MV-4-11 (cell line): ENCODE data around the gene POPDC2.

Experiments
- DNase-seq: peaks from one replicate; lab custom pipeline; 2025; lab: John Stamatoyannopoulos, UW

Gene POPDC2

DNA sequence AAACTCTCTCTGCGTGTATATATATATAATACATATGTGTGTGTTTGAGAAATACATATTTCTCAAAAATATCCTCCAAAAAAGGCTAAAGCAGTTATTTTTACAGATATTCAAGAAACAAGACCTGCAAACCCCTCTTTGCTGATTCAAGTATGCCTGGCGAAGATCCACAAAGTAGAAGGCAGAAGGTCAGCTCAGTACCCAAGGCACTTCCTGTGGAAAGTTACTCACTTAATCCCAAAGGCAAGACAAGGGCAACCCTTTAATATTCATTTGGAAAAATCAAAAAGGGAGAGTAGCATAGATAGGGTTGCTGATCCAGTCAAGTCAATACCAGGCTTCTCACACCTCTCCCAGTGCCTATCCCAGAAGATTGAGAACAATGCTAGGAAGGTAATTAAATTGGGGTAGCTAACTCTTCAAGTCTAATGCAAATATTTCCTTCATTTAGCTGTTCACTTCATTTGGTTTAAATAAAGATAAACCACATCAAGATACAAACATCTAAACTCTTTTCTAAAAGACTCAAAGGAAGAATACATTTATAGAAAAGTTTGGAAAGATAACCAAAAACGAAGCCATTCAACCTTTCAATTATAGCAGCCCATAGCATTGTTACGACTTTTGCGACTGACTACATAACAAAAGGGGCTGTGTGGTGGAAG, 9.6 kb upstream of the POPDC2 start:
- DNase-seq: no peak

DNA sequence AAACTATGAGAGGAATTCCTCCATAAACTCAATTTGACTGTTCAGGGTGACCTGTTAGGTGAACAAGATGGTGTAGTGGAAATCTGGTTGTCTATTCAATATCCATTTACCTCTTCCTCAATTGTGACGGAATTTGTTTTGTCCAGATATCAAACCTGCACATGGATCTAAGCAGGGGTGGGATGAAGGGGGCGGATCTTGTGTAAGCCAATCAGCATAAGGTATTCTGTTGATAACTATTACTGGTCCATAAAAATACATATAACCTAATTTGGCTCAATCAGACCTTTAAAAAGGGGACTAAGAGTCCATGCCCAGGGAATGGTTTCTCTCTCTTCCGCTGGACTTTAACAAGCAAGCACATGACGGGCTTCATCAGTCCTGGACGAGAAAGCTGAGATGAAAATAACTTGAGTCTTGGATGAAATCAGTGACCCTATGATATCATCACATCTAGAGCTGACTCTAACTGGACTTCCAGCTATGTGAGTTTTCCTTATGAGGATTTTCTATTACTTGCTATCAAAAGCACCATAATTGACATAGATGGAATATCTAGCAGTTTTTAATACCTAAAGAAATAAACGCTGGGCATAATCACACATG, 5.7 kb upstream of the POPDC2 start:
- DNase-seq: no peak

DNA sequence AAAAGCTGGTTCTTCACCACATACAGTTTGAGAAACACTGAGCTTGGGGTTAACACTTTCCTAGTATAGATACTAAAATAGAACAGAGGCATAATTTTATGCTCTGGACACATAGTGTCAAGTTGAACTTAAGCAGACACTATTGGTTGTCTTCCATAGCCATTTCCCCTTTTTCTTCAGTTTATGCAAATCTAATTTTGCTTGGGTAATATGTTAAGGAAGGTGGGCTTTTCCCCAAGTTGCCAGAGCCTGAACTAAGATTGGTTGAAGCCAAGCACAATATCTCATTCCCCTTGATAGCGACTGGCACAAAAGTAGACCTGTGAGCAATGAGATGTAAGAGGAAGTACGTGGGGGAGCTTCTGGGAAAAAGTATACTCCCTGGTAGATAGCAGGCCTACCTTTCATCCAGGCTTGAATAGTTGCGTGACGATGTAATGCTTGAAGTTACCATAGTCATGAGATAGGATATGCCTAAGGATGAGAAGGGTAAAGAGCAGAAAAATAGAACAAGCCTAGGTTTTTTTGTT, 4.5 kb upstream of the POPDC2 start:
- DNase-seq: peak; percentile 92

DNA sequence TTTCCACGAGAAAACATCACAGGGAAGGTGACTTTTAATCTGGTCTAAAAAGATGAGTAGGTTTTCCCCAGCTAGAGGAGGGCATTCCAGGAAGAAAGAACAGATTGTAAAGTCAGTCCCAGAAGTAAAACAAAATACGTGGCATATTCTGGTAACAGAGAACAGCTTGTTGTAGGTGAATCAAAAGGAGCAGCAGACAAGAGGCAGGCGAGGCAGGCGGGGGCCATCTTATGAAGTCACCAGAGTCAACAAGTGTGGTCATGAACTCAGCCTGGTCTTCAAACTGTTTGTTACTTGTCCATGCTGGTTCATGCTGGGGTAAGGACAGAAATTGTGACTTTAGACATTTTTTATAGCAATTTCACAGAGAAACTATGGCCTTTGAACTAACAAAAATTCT, 4.0 kb upstream of the POPDC2 start:
- peak; percentile 57 for DNase-seq

GRCh38 chr3:119663885-119664284, 3.5 kb upstream of the POPDC2 start:
- DNase-seq: no peak

GRCh38 chr3:119662604-119663373, 2.4 kb upstream of the POPDC2 start:
- no peak for DNase-seq

GRCh38 chr3:119659606-119660291, 640 bp downstream of the POPDC2 start:
- DNase-seq: peak; percentile 90

DNA sequence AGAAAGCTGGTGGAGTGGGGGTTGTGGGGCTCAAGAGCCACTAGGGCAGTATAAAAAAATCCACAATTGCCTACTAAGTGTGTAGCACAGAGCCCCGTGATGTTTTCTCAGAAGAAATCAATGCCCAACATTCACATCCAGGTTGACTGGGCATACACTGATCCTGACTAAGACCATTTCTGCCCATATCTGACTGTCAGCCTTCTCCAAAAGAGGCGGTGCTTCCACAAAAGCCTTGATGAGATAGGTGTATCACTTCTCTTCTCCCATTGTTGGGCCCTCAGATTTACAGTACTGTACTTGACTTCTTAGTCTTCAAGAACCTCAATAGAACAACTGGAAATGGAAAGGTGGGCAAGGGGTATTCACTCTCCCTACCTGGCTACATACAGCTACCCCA, 1.4 kb downstream of the POPDC2 start:
- DNase-seq: no peak

DNA sequence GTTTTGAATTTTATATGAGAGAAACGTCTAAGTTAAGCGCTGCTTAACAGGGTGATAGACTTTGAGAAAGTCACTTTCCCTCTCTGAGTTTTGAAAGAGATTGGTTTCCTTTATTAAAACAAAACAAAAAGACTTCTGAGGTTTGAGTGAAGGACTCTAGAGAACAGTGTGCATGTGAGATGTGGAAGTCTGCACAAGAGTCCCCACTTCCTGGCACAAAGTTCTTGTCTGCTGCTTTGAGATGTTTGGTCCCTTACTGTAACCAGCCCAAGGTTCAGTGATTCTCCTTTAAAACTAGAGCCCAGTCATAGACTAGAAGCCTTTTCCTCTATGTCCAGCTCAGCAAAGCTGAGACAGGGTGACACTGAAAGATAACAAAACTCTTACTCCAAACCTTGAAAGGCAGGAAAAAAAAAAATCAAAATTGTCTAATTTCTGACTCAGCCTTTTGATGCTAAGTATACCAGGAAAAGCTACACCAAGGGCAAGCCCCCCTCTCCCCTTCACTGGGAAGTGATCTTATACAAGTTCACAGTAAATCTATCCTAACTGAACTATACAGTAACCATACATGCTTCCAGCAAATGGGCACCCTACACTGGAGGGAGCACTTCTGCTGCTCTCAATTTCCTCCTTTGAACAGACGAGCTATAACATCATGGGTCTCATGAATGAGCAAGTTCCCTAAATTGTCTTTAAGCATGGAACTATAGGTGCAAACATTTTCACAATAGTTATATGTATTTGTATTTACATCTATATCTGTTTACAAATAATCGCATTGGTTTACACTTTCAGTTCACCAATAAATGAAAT, 2.3 kb downstream of the POPDC2 start:
- peak; percentile 71 for DNase-seq

DNA sequence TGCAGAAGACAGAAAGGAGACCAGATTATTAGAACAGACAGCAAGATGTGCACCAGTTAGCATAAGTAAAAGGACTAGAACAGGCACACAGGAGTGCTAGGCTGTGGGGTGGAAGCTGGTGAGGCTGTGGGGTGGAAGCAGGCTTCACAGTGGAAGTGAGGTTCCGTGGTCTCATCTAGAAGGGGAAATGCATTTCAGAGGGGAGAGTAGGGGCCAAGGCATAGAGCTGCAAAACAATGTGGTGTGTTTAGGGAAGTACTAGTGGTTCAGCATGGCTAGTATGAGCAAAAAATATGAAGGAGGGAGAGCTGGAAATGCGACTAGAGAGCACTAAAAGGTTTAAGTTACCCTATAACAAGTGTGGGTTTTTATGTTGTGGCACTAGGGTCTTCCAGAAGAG, 6.5 kb downstream of the POPDC2 start:
- DNase-seq: peak; percentile 81

GRCh38 chr3:119652306-119653033, 7.9 kb downstream of the POPDC2 start:
- DNase-seq: peak; percentile 33

DNA sequence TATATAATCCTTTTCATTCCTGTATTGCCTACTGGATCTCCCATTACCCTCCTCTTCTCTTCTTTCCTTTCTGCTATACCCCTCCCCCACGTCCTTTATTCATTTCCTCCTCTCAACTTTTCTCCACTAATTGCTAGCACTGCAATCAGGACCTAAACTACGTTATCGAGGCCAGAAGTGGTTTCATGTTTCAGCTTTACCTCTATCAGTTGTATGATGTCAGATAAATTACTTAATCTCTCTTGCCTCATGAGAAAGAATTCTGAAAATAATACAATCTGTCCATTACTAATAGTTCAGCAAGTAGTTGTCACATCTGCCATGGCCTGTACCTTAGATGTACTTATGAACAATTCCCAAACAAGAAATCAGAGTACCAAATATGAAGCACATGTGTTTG, 10.6 kb downstream of the POPDC2 start:
- DNase-seq: no peak

DNA sequence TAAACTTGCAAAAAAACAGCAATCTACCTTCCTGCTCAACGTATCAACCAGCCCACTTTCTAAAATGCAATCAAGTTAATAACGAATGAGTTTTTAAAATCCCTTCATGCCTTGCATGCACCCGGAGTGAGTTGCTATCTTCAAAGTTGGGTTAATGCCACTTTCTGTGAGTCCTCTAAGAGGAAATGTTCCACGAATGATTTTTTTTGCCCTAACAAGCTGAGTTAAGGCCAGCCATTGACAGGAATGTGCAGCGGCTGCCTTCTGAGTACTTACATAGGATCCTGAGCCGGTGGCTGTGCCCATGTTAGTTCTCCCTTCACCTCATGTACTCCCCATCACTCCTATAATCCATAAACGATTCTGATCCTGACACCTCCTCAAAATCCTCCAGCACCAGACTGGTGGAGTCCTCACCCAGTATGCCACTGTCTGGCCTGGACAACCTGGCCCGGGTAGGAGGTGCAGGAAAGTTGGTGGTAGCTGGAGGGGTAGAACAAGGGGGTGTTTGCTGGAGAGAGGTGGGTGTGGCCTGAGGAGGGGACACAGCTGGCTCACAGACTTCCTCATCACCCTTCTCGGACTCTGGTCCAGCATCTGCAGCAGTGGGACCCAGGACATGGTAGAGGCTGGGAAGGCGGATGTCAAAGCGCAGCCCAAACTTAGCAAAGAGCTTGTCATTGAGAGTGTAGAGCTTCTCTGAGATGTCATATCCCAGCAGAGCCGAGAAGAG, 12.4 kb downstream of the POPDC2 start:
- no peak for DNase-seq

GRCh38 chr3:119647171-119647570, 13.2 kb downstream of the POPDC2 start:
- no peak for DNase-seq

DNA sequence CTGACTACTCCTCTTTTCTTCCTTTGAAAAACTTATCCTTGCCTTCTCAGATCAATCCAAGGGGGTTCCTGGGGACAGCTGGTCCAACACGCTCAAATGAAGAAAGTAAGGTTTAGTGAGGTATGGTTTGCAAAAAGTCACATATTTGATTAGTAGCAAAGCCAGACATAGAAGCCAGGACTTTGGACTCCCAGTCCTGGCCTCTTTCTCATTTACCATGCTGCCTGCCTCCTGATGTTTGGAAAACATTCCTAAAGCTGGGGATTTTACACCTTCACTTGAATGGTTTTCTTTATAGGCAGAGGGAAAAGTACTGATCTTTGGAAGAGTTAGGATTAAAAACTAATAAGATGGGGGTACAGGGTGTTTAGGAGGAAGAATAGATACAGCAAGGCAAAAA, 14.6 kb downstream of the POPDC2 start:
- DNase-seq: no peak

DNA sequence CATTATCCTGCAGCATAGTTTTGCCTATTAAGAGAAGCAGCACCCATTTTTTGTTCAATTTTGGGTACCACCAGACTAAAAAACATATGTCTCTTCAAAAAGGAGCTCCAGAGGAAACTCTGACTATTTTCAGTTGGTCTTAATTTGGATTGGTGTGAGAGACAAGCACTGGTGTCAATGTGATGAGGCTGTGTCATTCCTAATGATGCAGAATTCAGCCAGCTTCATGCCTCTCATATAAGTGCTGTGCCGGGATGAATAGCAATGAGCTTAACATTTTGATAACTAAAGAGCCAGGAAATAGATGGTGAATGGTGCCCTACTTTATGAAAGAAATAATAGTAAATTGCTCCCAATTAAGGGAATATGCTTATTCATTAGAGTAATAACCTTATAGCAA, 15.9 kb downstream of the POPDC2 start:
- no peak for DNase-seq

DNA sequence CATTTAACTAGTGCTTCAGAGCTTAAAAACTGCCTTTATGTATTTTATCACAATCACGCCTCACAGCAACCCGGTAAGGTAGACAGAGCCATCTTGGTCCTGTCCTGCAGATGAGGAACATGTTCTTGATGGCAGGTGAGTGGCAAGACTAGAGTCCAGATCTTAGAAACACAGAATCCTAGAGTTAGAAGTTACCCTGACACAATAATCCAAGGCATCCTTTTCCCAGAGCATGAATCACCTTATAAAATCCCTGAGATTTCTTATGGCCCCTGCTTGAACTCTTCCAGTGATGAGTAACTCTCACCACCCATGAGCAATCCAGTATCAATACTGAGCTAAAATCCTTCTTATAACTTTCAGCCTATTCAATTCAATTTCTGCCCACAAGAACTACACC, 16.9 kb downstream of the POPDC2 start:
- no peak for DNase-seq

DNA sequence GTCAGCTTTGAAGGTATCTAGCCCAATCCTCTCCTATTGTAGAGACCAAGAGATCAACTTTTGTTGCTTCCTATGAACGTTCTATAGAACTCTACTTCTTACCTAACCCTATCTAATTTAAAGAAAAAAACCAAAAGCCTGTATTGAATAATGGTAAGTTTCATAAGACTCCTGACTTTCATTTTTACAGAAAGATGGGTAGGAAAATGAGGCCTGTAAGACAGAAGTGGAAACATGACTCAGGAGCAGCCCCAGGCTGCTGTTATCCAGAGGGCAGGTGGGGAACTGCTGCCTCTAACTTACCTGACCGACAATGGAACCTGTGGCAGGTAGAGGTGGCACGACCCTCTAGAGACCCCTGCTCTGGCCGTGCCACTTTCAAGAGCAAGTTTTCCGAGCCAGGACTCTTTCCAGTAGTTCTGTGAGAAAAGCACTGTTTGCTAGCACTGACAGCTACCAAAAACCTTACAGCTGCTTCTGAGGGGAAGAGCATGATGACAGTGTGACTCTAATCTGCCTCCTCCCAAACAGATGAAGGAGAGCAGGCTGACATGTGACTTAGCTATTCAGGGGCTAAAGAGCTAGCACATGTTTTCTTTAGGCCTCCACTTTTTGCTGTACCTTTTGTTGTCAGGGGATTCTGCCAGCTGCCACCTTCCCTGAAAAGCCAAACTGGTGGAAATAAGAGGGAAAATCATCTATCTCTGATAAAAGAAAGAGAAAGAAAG, 17.5 kb downstream of the POPDC2 start:
- no peak for DNase-seq

GRCh38 chr3:119641416-119641815, 19.0 kb downstream of the POPDC2 start:
- DNase-seq: no peak
